Right renal pelvis (tissue), 4 donors: ENCODE measurements around the gene IRS1. TPM values are rescaled to one million over a fixed set of nuclear protein-coding genes. Genes with fewer than 3 reads are reported as not detected.

Source experiments
- DNase-seq, 4 donors: peaks; one replicate each; pipeline ENCODE4 v3.0.0-alpha.2; 2013; ENCODE audit warnings: low read depth in 4 of 4, low spot score in 3 of 4, missing footprints in 1 of 4
- polyA plus RNA-seq, 4 donors: library from polyadenylated mRNA; unstranded; fragments of 120-200 nt; gene quantifications; one replicate each; pipeline ENCODE4 v1.2.1, GENCODE V29; 2013; ENCODE audit not compliant: insufficient read length in 4 of 4

IRS1 gene
- polyA plus RNA-seq, 4 donors = 13.0 to 15.3 (median 13.5) TPM

GRCh38 chr2:226760412-226761194 lies 39.0 kb downstream of the IRS1 start:
- no peak for DNase-seq

- DNase-seq = no peak
Measured at GRCh38 chr2:226759768-226760167, 39.9 kb downstream of the IRS1 start.

- no peak for DNase-seq
Measured at GRCh38 chr2:226758921-226759640, 40.5 kb downstream of the IRS1 start.

GRCh38 chr2:226756131-226756530 lies 43.5 kb downstream of the IRS1 start:
- no peak for DNase-seq

- DNase-seq = no peak
Measured at GRCh38 chr2:226755631-226756030, 44.0 kb downstream of the IRS1 start.

GRCh38 chr2:226754821-226755604 lies 44.6 kb downstream of the IRS1 start:
- no peak for DNase-seq

GRCh38 chr2:226752887-226753286 lies 46.7 kb downstream of the IRS1 start:
- DNase-seq = no peak

- no peak for DNase-seq
Measured at GRCh38 chr2:226747288-226747687, 52.3 kb downstream of the IRS1 start.

- no peak for DNase-seq
Measured at GRCh38 chr2:226746196-226746800, 53.3 kb downstream of the IRS1 start.

- DNase-seq = no peak
Measured at GRCh38 chr2:226743915-226744314, 55.7 kb downstream of the IRS1 start.

GRCh38 chr2:226742347-226742746 lies 57.3 kb downstream of the IRS1 start:
- DNase-seq = no peak

GRCh38 chr2:226740039-226740648 lies 59.5 kb downstream of the IRS1 start:
- DNase-seq = no peak

- no peak for DNase-seq
Measured at GRCh38 chr2:226739545-226740030, 60.0 kb downstream of the IRS1 start.

- no peak for DNase-seq
Measured at GRCh38 chr2:226738821-226739544, 60.6 kb downstream of the IRS1 start.

GRCh38 chr2:226738191-226738820 lies 61.3 kb downstream of the IRS1 start:
- no peak for DNase-seq

GRCh38 chr2:226736382-226736781 lies 63.2 kb downstream of the IRS1 start:
- no peak for DNase-seq

- no peak for DNase-seq
Measured at GRCh38 chr2:226733927-226734564, 65.6 kb downstream of the IRS1 start.

GRCh38 chr2:226733189-226733858 lies 66.3 kb downstream of the IRS1 start:
- DNase-seq = no peak
